Measurements from ENCODE around the gene HFE. TPM values are rescaled to one million over a fixed set of nuclear protein-coding genes. Genes with fewer than 3 reads are reported as not detected.

The HFE gene
- polyA plus RNA-seq, 3 donors: 13.5 to 16.1 (median 14.1) TPM

GRCh38 chr6:26043384-26044139 lies 43.7 kb upstream of the HFE start:
- H3K4me2 ChIP-seq (replicated peaks; ENCODE audit: extremely low read depth, low read length, poor library complexity, severe bottlenecking): peak overlapping the region; percentile 96
- peaks cover 0 to 5% (median 0%) of the 10 kb centered on the region in 3 donors for H3K27me3 Mint-ChIP-seq (ENCODE audit: low read depth in 3 of 3)
- intact Hi-C loops (cut with micrococcal nuclease): loop anchor here in 1 of 2 donors (5.0 kb wide), 1 partner anchor 79 kb away; a partner anchor contains a TSS

More at GRCh38 chr6:26043384-26044139, 43.7 kb upstream of the HFE start:
- Histone ChIP-seq H2AFZ (ENCODE audit: insufficient read depth, low read depth, low read length, poor library complexity, severe bottlenecking) (peak overlapping the region; percentile 78), H3K4me1 (ENCODE audit: control insufficient read depth in 1 of 2, insufficient read depth in 2 of 2, low read length in 2 of 2) (peaks cover 33% of the 10 kb centered on the region in 2 donors), H3K9ac (ENCODE audit: insufficient read depth, low read length, poor library complexity, severe bottlenecking) (peak overlapping the region; percentile 66), H4K20me1 (ENCODE audit: insufficient read depth, low read length) (no peaks in the 10 kb centered on the region), H3K4me3 (replicated peaks in 1 of 3; ENCODE audit: low read depth in 2 of 3, low read length in 3 of 3) (peak overlapping the region; percentile 79 to 99 (median 80)), H3K36me3 (replicated peaks in 1 of 2; ENCODE audit: control insufficient read depth in 1 of 2, insufficient read depth in 2 of 2, low read length in 2 of 2) (no peaks in the 10 kb centered on the region), H3K79me2 (ENCODE audit: insufficient read depth, low read length) (no peaks in the 10 kb centered on the region), H3K27me3 (ENCODE audit: control insufficient read depth in 2 of 2, insufficient read depth in 2 of 2, low read length in 2 of 2) (no peaks in the 10 kb centered on the region), H3K27ac (ENCODE audit: low read depth in 1 of 2, low read length in 2 of 2) (peak overlapping the region; percentile 71 to 72), H3K9me3 (replicated peaks in 1 of 2; ENCODE audit: control insufficient read depth in 1 of 2, insufficient read depth in 1 of 2, low read length in 2 of 2) (no peaks in the 10 kb centered on the region)
- Mint-ChIP-seq H3K4me1 (peaks cover 20% of the 10 kb centered on the region), H3K36me3 (no peaks in the 10 kb centered on the region), H3K27ac (peak overlapping the region; percentile 91 to 96 (median 95)), H3K4me3 (peak overlapping the region; percentile 87 to 92), H3K9me3 (peaks cover 0 to 2% (median 0%) of the 10 kb centered on the region in 7 donors)
- peak; percentile 92 to 97 (median 92) for DNase-seq
- under 1% methylated on average over 27 of the region's 32 CpGs for WGBS (ENCODE audit: insufficient coverage)
- TF ChIP-seq, protein P1, sequence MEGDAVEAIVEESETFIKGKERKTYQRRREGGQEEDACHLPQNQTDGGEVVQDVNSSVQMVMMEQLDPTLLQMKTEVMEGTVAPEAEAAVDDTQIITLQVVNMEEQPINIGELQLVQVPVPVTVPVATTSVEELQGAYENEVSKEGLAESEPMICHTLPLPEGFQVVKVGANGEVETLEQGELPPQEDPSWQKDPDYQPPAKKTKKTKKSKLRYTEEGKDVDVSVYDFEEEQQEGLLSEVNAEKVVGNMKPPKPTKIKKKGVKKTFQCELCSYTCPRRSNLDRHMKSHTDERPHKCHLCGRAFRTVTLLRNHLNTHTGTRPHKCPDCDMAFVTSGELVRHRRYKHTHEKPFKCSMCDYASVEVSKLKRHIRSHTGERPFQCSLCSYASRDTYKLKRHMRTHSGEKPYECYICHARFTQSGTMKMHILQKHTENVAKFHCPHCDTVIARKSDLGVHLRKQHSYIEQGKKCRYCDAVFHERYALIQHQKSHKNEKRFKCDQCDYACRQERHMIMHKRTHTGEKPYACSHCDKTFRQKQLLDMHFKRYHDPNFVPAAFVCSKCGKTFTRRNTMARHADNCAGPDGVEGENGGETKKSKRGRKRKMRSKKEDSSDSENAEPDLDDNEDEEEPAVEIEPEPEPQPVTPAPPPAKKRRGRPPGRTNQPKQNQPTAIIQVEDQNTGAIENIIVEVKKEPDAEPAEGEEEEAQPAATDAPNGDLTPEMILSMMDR (IDR thresholded peaks at IDR 0.05): no peak

Measured in CD14-positive monocyte (primary cell).